K562 (cell line): ENCODE results near the gene MYO15A.

Experiments used
- EZH2 ChIP-seq: IDR thresholded peaks from 2 replicates; pipeline ENCODE4 v1.6.1; 2012; ENCODE audit warnings: low read depth, mild to moderate bottlenecking, inconsistent platforms, low read length, borderline replicate concordance
- KLF16 ChIP-seq: IDR thresholded peaks from 2 replicates; pipeline ENCODE4 v1.6.1; 2016; ENCODE audit warnings: antibody characterized with exemption
- NFXL1 ChIP-seq: fragments of 450-650 bp; formaldehyde crosslinking; IDR thresholded peaks from 2 replicates; pipeline ENCODE4 v1.4.0; 2021; ENCODE audit warnings: mild to moderate bottlenecking
- POLR2A ChIP-seq: fragments of 450-650 bp; conservative IDR thresholded peaks from 2 replicates; pipeline ENCODE4 v1.6.1; 2016
- ZNF224 ChIP-seq: sonication (generic); formaldehyde crosslinking; IDR thresholded peaks from 2 replicates; pipeline ENCODE4 v1.8.0; 2022; ENCODE audit warnings: mild to moderate bottlenecking, missing genetic modification reagents
- TF ChIP-seq, protein P1 (sequence below), 3 experiments: IDR thresholded peaks in 2 of 3; conservative IDR thresholded peaks in 1 of 3; 2 replicates each; pipeline ENCODE4 v1.5.1; 2011 to 2012; ENCODE audit warnings: low read length in 3 of 3, mild to moderate bottlenecking in 3 of 3, control low read depth in 2 of 3, improper control_type of control experiment in 1 of 3, inconsistent platforms in 1 of 3, low read depth in 1 of 3, mixed read lengths in 1 of 3, moderate library complexity in 1 of 3; ENCODE audit not compliant: insufficient read depth in 2 of 3
- TF ChIP-seq, protein P2 (sequence below), 2 experiments: fragments of 150-350 bp in 1 of 2; IDR thresholded peaks; 2 replicates each; pipeline ENCODE4 v1.6.1; 2012 to 2016; ENCODE audit warnings: low read depth in 2 of 2, low read length in 2 of 2, mild to moderate bottlenecking in 1 of 2, moderate library complexity in 1 of 2

DNA sequence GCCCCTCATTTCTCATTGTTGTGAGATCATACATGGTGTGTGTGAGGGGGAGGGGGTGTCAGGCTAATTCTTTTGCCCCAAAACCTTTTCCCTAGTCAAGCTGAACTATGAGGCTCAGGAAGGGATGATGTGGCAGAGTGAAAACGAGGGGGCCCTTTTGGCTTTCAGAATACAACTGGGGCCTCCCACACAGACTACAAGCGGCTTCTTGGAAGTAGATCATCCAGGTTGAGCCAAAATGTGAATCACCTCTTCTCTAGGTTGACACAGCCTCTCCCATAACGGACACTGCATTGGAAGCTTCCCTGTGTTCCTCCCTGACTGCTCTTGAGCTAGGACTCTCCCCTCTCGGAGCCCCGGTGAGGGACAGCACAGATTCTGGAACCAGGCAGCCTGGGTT, 72.8 kb downstream of the MYO15A start:
- TF ChIP-seq KLF16 (no peak), POLR2A (no peak), EZH2 (no peak), ZNF224 (CRISPR knock-in tag) (no peak), NFXL1 (CRISPR knock-in tag) (no peak)
- TF ChIP-seq, protein P1, sequence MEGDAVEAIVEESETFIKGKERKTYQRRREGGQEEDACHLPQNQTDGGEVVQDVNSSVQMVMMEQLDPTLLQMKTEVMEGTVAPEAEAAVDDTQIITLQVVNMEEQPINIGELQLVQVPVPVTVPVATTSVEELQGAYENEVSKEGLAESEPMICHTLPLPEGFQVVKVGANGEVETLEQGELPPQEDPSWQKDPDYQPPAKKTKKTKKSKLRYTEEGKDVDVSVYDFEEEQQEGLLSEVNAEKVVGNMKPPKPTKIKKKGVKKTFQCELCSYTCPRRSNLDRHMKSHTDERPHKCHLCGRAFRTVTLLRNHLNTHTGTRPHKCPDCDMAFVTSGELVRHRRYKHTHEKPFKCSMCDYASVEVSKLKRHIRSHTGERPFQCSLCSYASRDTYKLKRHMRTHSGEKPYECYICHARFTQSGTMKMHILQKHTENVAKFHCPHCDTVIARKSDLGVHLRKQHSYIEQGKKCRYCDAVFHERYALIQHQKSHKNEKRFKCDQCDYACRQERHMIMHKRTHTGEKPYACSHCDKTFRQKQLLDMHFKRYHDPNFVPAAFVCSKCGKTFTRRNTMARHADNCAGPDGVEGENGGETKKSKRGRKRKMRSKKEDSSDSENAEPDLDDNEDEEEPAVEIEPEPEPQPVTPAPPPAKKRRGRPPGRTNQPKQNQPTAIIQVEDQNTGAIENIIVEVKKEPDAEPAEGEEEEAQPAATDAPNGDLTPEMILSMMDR (IDR thresholded peaks at IDR 0.05 in 2 of 3, conservative IDR thresholded peaks at IDR 0.05 in 1 of 3; ENCODE audit: insufficient read depth in 2 of 3, low read depth in 1 of 3, low read length in 3 of 3), result no peak
- TF ChIP-seq, protein P2, sequence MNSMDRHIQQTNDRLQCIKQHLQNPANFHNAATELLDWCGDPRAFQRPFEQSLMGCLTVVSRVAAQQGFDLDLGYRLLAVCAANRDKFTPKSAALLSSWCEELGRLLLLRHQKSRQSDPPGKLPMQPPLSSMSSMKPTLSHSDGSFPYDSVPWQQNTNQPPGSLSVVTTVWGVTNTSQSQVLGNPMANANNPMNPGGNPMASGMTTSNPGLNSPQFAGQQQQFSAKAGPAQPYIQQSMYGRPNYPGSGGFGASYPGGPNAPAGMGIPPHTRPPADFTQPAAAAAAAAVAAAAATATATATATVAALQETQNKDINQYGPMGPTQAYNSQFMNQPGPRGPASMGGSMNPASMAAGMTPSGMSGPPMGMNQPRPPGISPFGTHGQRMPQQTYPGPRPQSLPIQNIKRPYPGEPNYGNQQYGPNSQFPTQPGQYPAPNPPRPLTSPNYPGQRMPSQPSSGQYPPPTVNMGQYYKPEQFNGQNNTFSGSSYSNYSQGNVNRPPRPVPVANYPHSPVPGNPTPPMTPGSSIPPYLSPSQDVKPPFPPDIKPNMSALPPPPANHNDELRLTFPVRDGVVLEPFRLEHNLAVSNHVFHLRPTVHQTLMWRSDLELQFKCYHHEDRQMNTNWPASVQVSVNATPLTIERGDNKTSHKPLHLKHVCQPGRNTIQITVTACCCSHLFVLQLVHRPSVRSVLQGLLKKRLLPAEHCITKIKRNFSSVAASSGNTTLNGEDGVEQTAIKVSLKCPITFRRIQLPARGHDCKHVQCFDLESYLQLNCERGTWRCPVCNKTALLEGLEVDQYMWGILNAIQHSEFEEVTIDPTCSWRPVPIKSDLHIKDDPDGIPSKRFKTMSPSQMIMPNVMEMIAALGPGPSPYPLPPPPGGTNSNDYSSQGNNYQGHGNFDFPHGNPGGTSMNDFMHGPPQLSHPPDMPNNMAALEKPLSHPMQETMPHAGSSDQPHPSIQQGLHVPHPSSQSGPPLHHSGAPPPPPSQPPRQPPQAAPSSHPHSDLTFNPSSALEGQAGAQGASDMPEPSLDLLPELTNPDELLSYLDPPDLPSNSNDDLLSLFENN (IDR thresholded peaks at IDR 0.05; ENCODE audit: low read depth in 2 of 2, low read length in 2 of 2), result no peak
